Esophagus muscularis mucosa (tissue), 4 donors: Measurements from ENCODE around the gene DLST. TPM values are rescaled to one million over a fixed set of nuclear protein-coding genes. Genes with fewer than 3 reads are reported as not detected.
A peak's percentile ranks its signal among the peaks of the same experiment; 100 is the strongest.

ENCODE experiments used
- DNase-seq: peaks from one replicate; pipeline ENCODE4 v3.0.0-alpha.2; 2017; ENCODE audit errors: extremely low spot score
- H3K27ac ChIP-seq, 4 donors: fragments of 200-600 bp; sonication (generic); replicated peaks in 1 of 4; 1 replicate in 3 of 4; 2 replicates in 1 of 4; pipeline ENCODE4 v1.5.1; 2016 to 2019; ENCODE audit warnings: mild to moderate bottlenecking in 1 of 4
- H3K27me3 ChIP-seq, 4 donors: fragments of 200-600 bp; sonication (generic); one replicate each; pipeline versions ENCODE4 v1.5.1 to v1.6.0; 2016 to 2019
- H3K36me3 ChIP-seq, 4 donors: fragments of 200-600 bp; sonication (generic); one replicate each; pipeline ENCODE4 v1.5.1; 2016 to 2019
- H3K4me1 ChIP-seq, 4 donors: fragments of 200-600 bp; sonication (generic); one replicate each; pipeline ENCODE4 v1.5.1; 2016 to 2019
- H3K4me3 ChIP-seq, 4 donors: fragments of 200-600 bp; sonication (generic); 1 replicate in 2 of 4; 2 replicates in 2 of 4; pipeline ENCODE4 v1.5.1; 2016 to 2019; ENCODE audit warnings: mild to moderate bottlenecking in 4 of 4, moderate library complexity in 1 of 4
- H3K9me3 ChIP-seq, 4 donors: fragments of 200-600 bp; sonication (generic); 1 replicate in 3 of 4; 2 replicates in 1 of 4; pipeline ENCODE4 v1.5.1; 2016 to 2019
- CTCF ChIP-seq, 3 experiments: fragments of 200-600 bp in 2 of 3; fragments of 450-650 bp in 1 of 3; sonication (generic) in 2 of 3; IDR thresholded peaks; one replicate each; pipeline ENCODE4 v1.5.1; 2017 to 2019; ENCODE audit warnings: antibody characterized with exemption in 3 of 3, mild to moderate bottlenecking in 2 of 3, moderate library complexity in 1 of 3
- EP300 ChIP-seq: sonication (generic); formaldehyde crosslinking; IDR thresholded peaks from one replicate; pipeline ENCODE4 v1.6.1; 2017; ENCODE audit warnings: antibody characterized with exemption
- POLR2A ChIP-seq: fragments of 450-650 bp; IDR thresholded peaks from one replicate; pipeline ENCODE4 v1.6.1; 2017; ENCODE audit warnings: antibody characterized with exemption, moderate library complexity, mild to moderate bottlenecking, low read depth
- POLR2AphosphoS5 ChIP-seq, 2 donors: sonication (generic); formaldehyde crosslinking; IDR thresholded peaks; one replicate each; pipeline ENCODE4 v1.6.1; 2017; ENCODE audit warnings: antibody characterized with exemption in 2 of 2
- WGBS: methylation state at CpG from one replicate; pipeline ENCODE4 v1.1.5; 2018; 5-methylcytosine and 5-hydroxymethylcytosine counted together
- intact Hi-C: fragments of 100-400 bp; cut with DNase I; formaldehyde crosslinking; loops from one replicate; pipeline ENCODE4 v1.15.1; 2023
- total RNA-seq, 4 donors: library from RNA; depleted of rRNA; stranded (reverse); fragments of >200 nt; gene quantifications; one replicate each; pipeline versions ENCODE4 v1.1.0 to v1.2.1, GENCODE V29; 2016

Gene DLST
- total RNA-seq, 4 donors from 2014 or later: 72.7 to 96.2 (median 88.5) TPM

GRCh38 chr14:74942181-74942580 lies 60.5 kb downstream of the DLST start:
- 87% methylated on average over 12 of the region's 12 CpGs for WGBS
- intact Hi-C loops: no loop called here
- DNase-seq: no peak
- H3K27ac ChIP-seq: peak overlapping the region; percentile 68 to 82 (median 75)
- H3K27me3 ChIP-seq: no peaks in the 10 kb centered on the region
- H3K4me3 ChIP-seq: peak overlapping the region in 2 of 4 donors; percentile 16
- peaks cover 51 to 58% (median 56%) of the 10 kb centered on the region in 4 donors for H3K4me1 ChIP-seq
- no peaks in the 10 kb centered on the region for H3K9me3 ChIP-seq
- peaks cover 0 to 9% (median 3%) of the 10 kb centered on the region in 4 donors for H3K36me3 ChIP-seq
- no peak for TF ChIP-seq CTCF (IDR thresholded peaks at IDR 0.05)
- TF ChIP-seq EP300: no peak
- TF ChIP-seq POLR2AphosphoS5 (IDR thresholded peaks at IDR 0.05): no peak
- no peak for TF ChIP-seq POLR2A

GRCh38 chr14:74942608-74943007 lies 60.9 kb downstream of the DLST start:
- Histone ChIP-seq H3K4me1 (peaks cover 55 to 58% (median 57%) of the 10 kb centered on the region in 4 donors), H3K27me3 (no peaks in the 10 kb centered on the region), H3K27ac (peak overlapping the region; percentile 68 to 82 (median 75)), H3K36me3 (peaks cover 0 to 9% (median 5%) of the 10 kb centered on the region in 4 donors), H3K9me3 (no peaks in the 10 kb centered on the region), H3K4me3 (peak overlapping the region in 1 of 4 donors; percentile 16)
- TF ChIP-seq EP300: no peak
- TF ChIP-seq POLR2AphosphoS5 (IDR thresholded peaks at IDR 0.05): no peak
- no peak for TF ChIP-seq CTCF (IDR thresholded peaks at IDR 0.05)
- no peak for TF ChIP-seq POLR2A
- no peak for DNase-seq
- intact Hi-C loops: no loop called here
- 88% methylated on average over 11 of the region's 11 CpGs for WGBS

- H3K27me3 ChIP-seq: peaks cover 0 to 11% (median 0%) of the 10 kb centered on the region in 4 donors
- H3K27ac ChIP-seq: peak overlapping the region in 2 of 4 donors; percentile 40 to 66
- DNase-seq: no peak
- TF ChIP-seq EP300 (no peak), CTCF (IDR thresholded peaks at IDR 0.05) (peak; percentile 26 to 46 (median 36))
- intact Hi-C loops: loop anchor here (5.0 kb wide), 1 partner anchor 57 kb away; the partner anchor contains the start of gene EIF2B2
- H3K4me3 ChIP-seq: no peak overlapping the region
- H3K4me1 ChIP-seq: peaks cover 39 to 43% (median 41%) of the 10 kb centered on the region in 4 donors
- no peaks in the 10 kb centered on the region for H3K9me3 ChIP-seq
- H3K36me3 ChIP-seq: peaks cover 0 to 28% (median 5%) of the 10 kb centered on the region in 4 donors
- 72% methylated on average over 9 of the region's 17 CpGs for WGBS
Measured at GRCh38 chr14:74945261-74945851, 63.6 kb downstream of the DLST start.

GRCh38 chr14:74945852-74946658 lies 64.3 kb downstream of the DLST start:
- DNase-seq: no peak
- Histone ChIP-seq H3K27me3 (peaks cover 0 to 18% (median 0%) of the 10 kb centered on the region in 4 donors), H3K9me3 (no peaks in the 10 kb centered on the region), H3K36me3 (peaks cover 0 to 28% (median 5%) of the 10 kb centered on the region in 4 donors), H3K4me1 (peaks cover 34 to 38% (median 36%) of the 10 kb centered on the region in 4 donors), H3K4me3 (peak overlapping the region in 3 of 4 donors; percentile 1 to 30 (median 13)), H3K27ac (peak overlapping the region; percentile 20 to 66 (median 34))
- intact Hi-C loops: loop anchor here (2.0 to 5.0 kb wide), 2 partner anchors 56 to 143 kb away; partner anchors contain the start of gene EIF2B2
- WGBS: 51% methylated on average over 14 of the region's 17 CpGs
- peak; percentile 91 to 99 (median 92) for TF ChIP-seq CTCF (IDR thresholded peaks at IDR 0.05)
- no peak for TF ChIP-seq POLR2A
- peak; percentile 16 to 18 for TF ChIP-seq POLR2AphosphoS5 (IDR thresholded peaks at IDR 0.05)
- TF ChIP-seq EP300: no peak
